Right lobe of liver (tissue), 4 donors: ENCODE results near the gene ALOX12.

Experiments
- CTCF ChIP-seq, 4 donors: fragments of 200-600 bp in 3 of 4; fragments of 450-650 bp in 1 of 4; IDR thresholded peaks; one replicate each; pipeline versions ENCODE4 v1.5.1 to v1.8.0; 2016 to 2022; ENCODE audit warnings: antibody characterized with exemption in 4 of 4, mild to moderate bottlenecking in 2 of 4
- POLR2A ChIP-seq: fragments of 450-650 bp; IDR thresholded peaks from one replicate; pipeline ENCODE4 v1.6.1; 2017; ENCODE audit warnings: antibody characterized with exemption, mild to moderate bottlenecking
- donor health status: DM: no; HTN: no; CAD: no.
- donor health status: DM: no; HTN: no; CAD: no.
- donor health status: DM: no; HTN: yes; CAD: no.

GRCh38 chr17:7023576-7024401, 27.9 kb downstream of the ALOX12 start:
- TF ChIP-seq CTCF (IDR thresholded peaks at IDR 0.05) (no peak), POLR2A (peak; percentile 57)
